Measurements from ENCODE around the gene UFM1. TPM values are rescaled to one million over a fixed set of nuclear protein-coding genes. Genes with fewer than 3 reads are reported as not detected.

Gene UFM1
- total and polyA plus RNA-seq, 9 of the 15 experiments (the other 6 are each of a cell fraction or from before 2014, with no cell fraction given), result 26.3 to 58.5 (median 36.1) TPM

- WGBS (ENCODE audit: insufficient coverage, low coverage, missing lambda C conversion rate), result 23% methylated on average over 6 of the region's 6 CpGs
- Histone ChIP-seq H3K9ac (ENCODE audit: insufficient read depth in 1 of 2, low read depth in 2 of 2, low read length in 2 of 2) (no peak overlapping the region), H3K27me3 (ENCODE audit: control insufficient read depth in 2 of 2, insufficient read depth in 2 of 2, low read length in 2 of 2) (no peaks in the 10 kb centered on the region), H3K4me2 (ENCODE audit: insufficient read depth, low read length) (no peak overlapping the region), H3K27ac (ENCODE audit: extremely low read depth, low read depth, low read length) (no peak overlapping the region), H3K36me3 (ENCODE audit: control insufficient read depth, insufficient read depth, low read length) (no peaks in the 10 kb centered on the region), H3K79me2 (ENCODE audit: control insufficient read depth, insufficient read depth, low read length) (no peaks in the 10 kb centered on the region), H3K9me1 (ENCODE audit: control insufficient read depth, insufficient read depth, low read length) (no peaks in the 10 kb centered on the region), H4K20me1 (replicated peaks; ENCODE audit: control insufficient read depth, insufficient read depth, low read length) (no peaks in the 10 kb centered on the region), H3K4me3 (no peak overlapping the region), H2AFZ (ENCODE audit: low read depth, low read length) (no peak overlapping the region), H3K4me1 (replicated peaks in 1 of 2; ENCODE audit: control insufficient read depth in 2 of 2, insufficient read depth in 2 of 2, low read length in 2 of 2) (no peaks in the 10 kb centered on the region), H3K9me3 (replicated peaks; ENCODE audit: control insufficient read depth, insufficient read depth, low read depth, low read length) (no peaks in the 10 kb centered on the region)
- intact Hi-C loops (cut with micrococcal nuclease), result no loop called here
- POLR2A ChIA-PET, result interaction anchor here (0.7 to 0.9 kb wide), 2 partner anchors 19 to 25 kb away, joined by 3 read pairs; no protein-coding TSS in a partner anchor
- FAIRE-seq, result no peak
- TF ChIP-seq CTCFL (IDR thresholded peaks at IDR 0.05; ENCODE audit: borderline replicate concordance, insufficient read depth, low read depth, low read length, poor library complexity, severe bottlenecking) (no peak), ELK3 (CRISPR knock-in tag; IDR thresholded peaks at IDR 0.05) (no peak), ZNF830 (CRISPR knock-in tag; IDR thresholded peaks at IDR 0.05) (no peak), BHLHE40 (IDR thresholded peaks at IDR 0.05; ENCODE audit: low read length) (no peak), TBP (optimal IDR thresholded peaks at IDR 0.05; ENCODE audit: low read depth, low read length) (no peak), CHD1 (IDR thresholded peaks at IDR 0.05; ENCODE audit: low read length) (no peak), MYBL2 (IDR thresholded peaks at IDR 0.05; ENCODE audit: low read depth) (no peak), MYBL2 (CRISPR knock-in tag; IDR thresholded peaks at IDR 0.05; ENCODE audit: borderline replicate concordance) (no peak), TEAD1 (CRISPR knock-in tag; IDR thresholded peaks at IDR 0.05) (no peak), SAFB (IDR thresholded peaks at IDR 0.05; ENCODE audit: borderline replicate concordance, low read depth, low read length) (no peak), NR0B1 (IDR thresholded peaks at IDR 0.05; ENCODE audit: partially characterized antibody) (no peak), LEF1 (IDR thresholded peaks at IDR 0.05) (no peak)
- CTCF ChIA-PET (ENCODE audit: low intra/inter-chr PET ratio), result no interaction called here
- in situ Hi-C loops (cut with MboI), result no loop called here
- BruUV-seq (replicated peaks), result no TSS peak
- no peak for ATAC-seq
- no peak for DNase-seq (ENCODE audit: extremely low read depth in 1 of 4, low spot score in 3 of 4)
Observed at GRCh38 chr13:38372820-38373383, 23.3 kb downstream of the UFM1 start.
